Measurements from ENCODE around the gene ANGPT4. TPM values are rescaled to one million over a fixed set of nuclear protein-coding genes. Genes with fewer than 3 reads are reported as not detected.

The ANGPT4 gene
- total and polyA plus RNA-seq, 2 of the 13 experiments (the other 11 are each of a cell fraction or from before 2014, with no cell fraction given): not detected

DNA sequence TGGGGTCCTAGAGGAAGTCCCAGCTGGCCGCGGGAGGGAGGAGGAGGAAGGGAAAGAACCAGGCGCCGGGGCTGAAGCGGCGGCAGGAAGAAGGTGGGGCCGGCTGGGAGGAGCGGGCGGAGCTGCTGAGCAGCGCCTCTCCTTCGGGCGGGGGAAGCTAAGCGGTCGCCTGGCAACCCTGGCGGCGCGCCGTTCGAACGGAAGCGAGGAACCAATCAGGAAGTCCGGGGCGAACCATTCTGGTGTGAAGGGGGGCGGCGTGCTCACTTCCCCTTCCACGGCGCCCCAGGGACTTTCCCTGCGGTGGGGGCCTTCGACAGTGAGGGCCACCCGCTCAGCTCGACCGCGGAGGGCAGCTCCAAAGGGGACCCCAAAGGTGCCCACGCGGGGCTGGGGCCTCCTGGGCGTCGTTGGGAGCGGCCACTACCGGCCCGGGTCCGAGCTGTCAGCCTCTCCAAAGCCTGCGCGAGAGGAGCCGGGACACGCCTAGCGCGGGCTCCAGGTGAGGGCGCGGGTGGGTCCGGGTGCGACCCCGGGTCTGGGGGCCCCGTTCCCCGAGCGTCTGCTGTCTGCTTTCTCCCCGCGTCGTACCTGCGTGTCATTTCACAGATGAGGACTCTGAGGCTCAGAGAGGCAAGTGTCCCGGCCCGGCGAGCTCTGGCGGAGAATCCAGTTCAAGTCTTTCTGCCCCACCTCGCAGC is 82.5 kb downstream of the ANGPT4 start, which contains the start of gene FAM110A (continued):
- TF ChIP-seq, protein P1, sequence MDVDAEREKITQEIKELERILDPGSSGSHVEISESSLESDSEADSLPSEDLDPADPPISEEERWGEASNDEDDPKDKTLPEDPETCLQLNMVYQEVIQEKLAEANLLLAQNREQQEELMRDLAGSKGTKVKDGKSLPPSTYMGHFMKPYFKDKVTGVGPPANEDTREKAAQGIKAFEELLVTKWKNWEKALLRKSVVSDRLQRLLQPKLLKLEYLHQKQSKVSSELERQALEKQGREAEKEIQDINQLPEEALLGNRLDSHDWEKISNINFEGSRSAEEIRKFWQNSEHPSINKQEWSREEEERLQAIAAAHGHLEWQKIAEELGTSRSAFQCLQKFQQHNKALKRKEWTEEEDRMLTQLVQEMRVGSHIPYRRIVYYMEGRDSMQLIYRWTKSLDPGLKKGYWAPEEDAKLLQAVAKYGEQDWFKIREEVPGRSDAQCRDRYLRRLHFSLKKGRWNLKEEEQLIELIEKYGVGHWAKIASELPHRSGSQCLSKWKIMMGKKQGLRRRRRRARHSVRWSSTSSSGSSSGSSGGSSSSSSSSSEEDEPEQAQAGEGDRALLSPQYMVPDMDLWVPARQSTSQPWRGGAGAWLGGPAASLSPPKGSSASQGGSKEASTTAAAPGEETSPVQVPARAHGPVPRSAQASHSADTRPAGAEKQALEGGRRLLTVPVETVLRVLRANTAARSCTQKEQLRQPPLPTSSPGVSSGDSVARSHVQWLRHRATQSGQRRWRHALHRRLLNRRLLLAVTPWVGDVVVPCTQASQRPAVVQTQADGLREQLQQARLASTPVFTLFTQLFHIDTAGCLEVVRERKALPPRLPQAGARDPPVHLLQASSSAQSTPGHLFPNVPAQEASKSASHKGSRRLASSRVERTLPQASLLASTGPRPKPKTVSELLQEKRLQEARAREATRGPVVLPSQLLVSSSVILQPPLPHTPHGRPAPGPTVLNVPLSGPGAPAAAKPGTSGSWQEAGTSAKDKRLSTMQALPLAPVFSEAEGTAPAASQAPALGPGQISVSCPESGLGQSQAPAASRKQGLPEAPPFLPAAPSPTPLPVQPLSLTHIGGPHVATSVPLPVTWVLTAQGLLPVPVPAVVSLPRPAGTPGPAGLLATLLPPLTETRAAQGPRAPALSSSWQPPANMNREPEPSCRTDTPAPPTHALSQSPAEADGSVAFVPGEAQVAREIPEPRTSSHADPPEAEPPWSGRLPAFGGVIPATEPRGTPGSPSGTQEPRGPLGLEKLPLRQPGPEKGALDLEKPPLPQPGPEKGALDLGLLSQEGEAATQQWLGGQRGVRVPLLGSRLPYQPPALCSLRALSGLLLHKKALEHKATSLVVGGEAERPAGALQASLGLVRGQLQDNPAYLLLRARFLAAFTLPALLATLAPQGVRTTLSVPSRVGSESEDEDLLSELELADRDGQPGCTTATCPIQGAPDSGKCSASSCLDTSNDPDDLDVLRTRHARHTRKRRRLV (CRISPR knock-in tag; IDR thresholded peaks at IDR 0.05): no peak
- TF ChIP-seq YEATS4 (CRISPR knock-in tag; IDR thresholded peaks at IDR 0.05; ENCODE audit: borderline replicate concordance): peak; percentile 74
- TF ChIP-seq ZNF143 (CRISPR knock-in tag; IDR thresholded peaks at IDR 0.05): peak; percentile 40; the same call in 1 of the 2 replicates
- TF ChIP-seq, protein P2, sequence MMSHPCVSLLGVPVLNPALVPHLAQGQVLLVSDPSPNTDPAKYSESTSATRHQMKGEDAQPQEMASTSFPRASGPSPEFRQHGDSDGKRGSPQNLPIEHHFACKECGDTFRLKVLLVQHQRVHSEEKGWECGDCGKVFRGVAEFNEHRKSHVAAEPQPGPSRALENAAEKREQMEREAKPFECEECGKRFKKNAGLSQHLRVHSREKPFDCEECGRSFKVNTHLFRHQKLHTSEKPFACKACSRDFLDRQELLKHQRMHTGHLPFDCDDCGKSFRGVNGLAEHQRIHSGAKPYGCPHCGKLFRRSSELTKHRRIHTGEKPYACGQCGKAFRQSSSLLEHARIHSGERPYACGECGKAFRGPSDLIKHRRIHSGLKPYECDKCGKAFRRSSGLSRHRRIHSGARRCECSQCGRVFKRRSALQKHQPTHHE (CRISPR knock-in tag; IDR thresholded peaks at IDR 0.05; ENCODE audit: borderline replicate concordance): no peak; the same call in 1 of the 2 replicates
- peak; percentile 52; the same call in 1 of the 2 replicates for TF ChIP-seq ZFX (CRISPR knock-in tag; IDR thresholded peaks at IDR 0.05; ENCODE audit: low read depth)
- no peak for TF ChIP-seq HMGA1 (CRISPR knock-in tag; conservative IDR thresholded peaks at IDR 0.05)
- no peak for TF ChIP-seq ZNF232 (CRISPR knock-in tag; IDR thresholded peaks at IDR 0.05; ENCODE audit: borderline replicate concordance)
- no peak for TF ChIP-seq STAG1 (CRISPR knock-in tag; IDR thresholded peaks at IDR 0.05)
- TF ChIP-seq POLR2AphosphoS5 (IDR thresholded peaks at IDR 0.05; ENCODE audit: low read depth, low read length): no peak
- no peak for TF ChIP-seq KLF13 (CRISPR knock-in tag; IDR thresholded peaks at IDR 0.05)
- peak; percentile 85; the same call in 1 of the 2 replicates for TF ChIP-seq PAWR (CRISPR knock-in tag; IDR thresholded peaks at IDR 0.05; ENCODE audit: borderline replicate concordance)
- 0 out of 2 replicates have a peak, but pooled peaks have one; percentile 60 for TF ChIP-seq ZNF709 (CRISPR knock-in tag; IDR thresholded peaks at IDR 0.05)
- TF ChIP-seq ZSCAN30 (CRISPR knock-in tag; IDR thresholded peaks at IDR 0.05): no peak
- TF ChIP-seq PHF5A (CRISPR knock-in tag; IDR thresholded peaks at IDR 0.05; ENCODE audit: low read depth, unreplicated experiment): no peak
- TF ChIP-seq ZNF160 (CRISPR knock-in tag; IDR thresholded peaks at IDR 0.05): peak; percentile 68; the same call in 1 of the 2 replicates
- TF ChIP-seq, protein P3, sequence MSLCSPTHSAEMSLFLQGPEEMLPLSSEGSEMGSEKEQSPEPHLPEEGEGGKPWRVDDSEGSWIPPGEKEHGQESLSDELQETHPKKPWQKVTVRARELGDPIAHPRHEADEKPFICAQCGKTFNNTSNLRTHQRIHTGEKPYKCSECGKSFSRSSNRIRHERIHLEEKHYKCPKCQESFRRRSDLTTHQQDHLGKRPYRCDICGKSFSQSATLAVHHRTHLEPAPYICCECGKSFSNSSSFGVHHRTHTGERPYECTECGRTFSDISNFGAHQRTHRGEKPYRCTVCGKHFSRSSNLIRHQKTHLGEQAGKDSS (CRISPR knock-in tag; IDR thresholded peaks at IDR 0.05; ENCODE audit: borderline replicate concordance, low read depth): peak; percentile 60
- TF ChIP-seq KDM5A (IDR thresholded peaks at IDR 0.05; ENCODE audit: borderline replicate concordance, low read length): no peak
- TF ChIP-seq ZIK1 (CRISPR knock-in tag; IDR thresholded peaks at IDR 0.05; ENCODE audit: borderline replicate concordance, low read depth): peak; percentile 87
- no peak for TF ChIP-seq POLR2A (IDR thresholded peaks at IDR 0.05; ENCODE audit: insufficient read depth in 1 of 2, low read depth in 2 of 2, low read length in 2 of 2)
